ENCODE results near the gene MX1. TPM values are rescaled to one million over a fixed set of nuclear protein-coding genes. Genes with fewer than 3 reads are reported as not detected.

Gene MX1
- total and polyA plus RNA-seq, 2 donors (not counting 3 experiments of a cell fraction or from before 2014, with no cell fraction given): 5.9 to 25.1 TPM

DNA sequence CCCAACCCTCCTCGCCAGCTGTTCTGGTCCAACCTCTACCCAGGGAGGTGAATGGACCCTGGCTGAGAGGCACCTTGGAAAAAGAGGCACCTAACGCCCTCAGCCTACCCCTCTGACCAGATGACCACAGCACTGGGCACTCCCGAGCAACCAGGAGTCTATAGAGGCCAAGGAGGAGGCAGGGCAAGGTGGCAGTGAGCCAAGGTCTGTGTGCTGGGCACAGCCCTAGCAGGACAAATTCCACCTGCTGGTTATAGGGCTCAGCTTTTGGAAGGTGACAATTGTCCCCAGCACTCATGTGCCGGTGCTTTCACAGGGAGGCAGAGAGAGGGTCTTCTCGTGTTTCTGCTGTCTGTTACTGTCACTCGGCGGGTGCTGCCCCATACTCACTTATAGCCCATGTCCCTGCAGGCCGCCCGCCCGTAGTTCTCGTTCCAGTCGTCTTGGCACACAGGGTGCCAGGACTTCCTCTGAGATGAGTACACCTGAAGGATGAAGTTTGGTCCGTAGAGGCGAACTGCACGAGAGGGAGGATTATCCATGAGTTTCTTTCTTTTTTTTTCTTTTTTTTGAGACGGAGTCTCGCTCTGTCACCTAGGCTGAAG lies 54.1 kb downstream of the MX1 start:
- no peak overlapping the region for H3K27ac ChIP-seq (ENCODE audit: insufficient read depth, low read depth, low read length)
- FAIRE-seq (no peak), DNase-seq (ENCODE audit: low read depth, low spot score) (no peak)
- no peaks in the 10 kb centered on the region for H4K20me1 ChIP-seq (replicated peaks; ENCODE audit: control insufficient read depth, extremely low read depth, insufficient read depth, low read length)
- H3K9ac ChIP-seq (replicated peaks; ENCODE audit: extremely low read depth, insufficient read depth, low read length): no peak overlapping the region
- intact Hi-C loops (cut with micrococcal nuclease): no loop called here
- TF ChIP-seq JUN (IDR thresholded peaks at IDR 0.05; ENCODE audit: borderline replicate concordance, insufficient read depth, insufficient read length, low read depth): no peak
- no peak for TF ChIP-seq FOS (IDR thresholded peaks at IDR 0.05; ENCODE audit: borderline replicate concordance, insufficient read depth, low read length)
- TF ChIP-seq POLR2A (IDR thresholded peaks at IDR 0.05; ENCODE audit: low read depth, low read length): no peak
- TF ChIP-seq, protein P1, sequence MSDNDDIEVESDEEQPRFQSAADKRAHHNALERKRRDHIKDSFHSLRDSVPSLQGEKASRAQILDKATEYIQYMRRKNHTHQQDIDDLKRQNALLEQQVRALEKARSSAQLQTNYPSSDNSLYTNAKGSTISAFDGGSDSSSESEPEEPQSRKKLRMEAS (IDR thresholded peaks at IDR 0.05; ENCODE audit: insufficient read depth, insufficient read length): no peak
- TF ChIP-seq POLR2AphosphoS5 (IDR thresholded peaks at IDR 0.05; ENCODE audit: insufficient read depth, low read depth, low read length): no peak
- TF ChIP-seq, protein P2, sequence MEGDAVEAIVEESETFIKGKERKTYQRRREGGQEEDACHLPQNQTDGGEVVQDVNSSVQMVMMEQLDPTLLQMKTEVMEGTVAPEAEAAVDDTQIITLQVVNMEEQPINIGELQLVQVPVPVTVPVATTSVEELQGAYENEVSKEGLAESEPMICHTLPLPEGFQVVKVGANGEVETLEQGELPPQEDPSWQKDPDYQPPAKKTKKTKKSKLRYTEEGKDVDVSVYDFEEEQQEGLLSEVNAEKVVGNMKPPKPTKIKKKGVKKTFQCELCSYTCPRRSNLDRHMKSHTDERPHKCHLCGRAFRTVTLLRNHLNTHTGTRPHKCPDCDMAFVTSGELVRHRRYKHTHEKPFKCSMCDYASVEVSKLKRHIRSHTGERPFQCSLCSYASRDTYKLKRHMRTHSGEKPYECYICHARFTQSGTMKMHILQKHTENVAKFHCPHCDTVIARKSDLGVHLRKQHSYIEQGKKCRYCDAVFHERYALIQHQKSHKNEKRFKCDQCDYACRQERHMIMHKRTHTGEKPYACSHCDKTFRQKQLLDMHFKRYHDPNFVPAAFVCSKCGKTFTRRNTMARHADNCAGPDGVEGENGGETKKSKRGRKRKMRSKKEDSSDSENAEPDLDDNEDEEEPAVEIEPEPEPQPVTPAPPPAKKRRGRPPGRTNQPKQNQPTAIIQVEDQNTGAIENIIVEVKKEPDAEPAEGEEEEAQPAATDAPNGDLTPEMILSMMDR (IDR thresholded peaks at IDR 0.05; ENCODE audit: extremely low read depth in 1 of 2, insufficient read depth in 1 of 2, low read depth in 1 of 2, low read length in 2 of 2): no peak
- no peak for TF ChIP-seq MYC (IDR thresholded peaks at IDR 0.05; ENCODE audit: low read depth, low read length)
- TF ChIP-seq GATA2 (IDR thresholded peaks at IDR 0.05; ENCODE audit: insufficient read depth, insufficient read length, low read depth, low read length): no peak
- TF ChIP-seq EZH2 (IDR thresholded peaks at IDR 0.05; ENCODE audit: borderline replicate concordance, low read depth, low read length, severe bottlenecking): no peak
- H3K79me2 ChIP-seq (ENCODE audit: control insufficient read depth, insufficient read depth, low read length): no peaks in the 10 kb centered on the region
- no peaks in the 10 kb centered on the region for H3K9me3 ChIP-seq (replicated peaks; ENCODE audit: control insufficient read depth, insufficient read depth, low read length)
- dilution Hi-C loops (cut with MboI; ENCODE audit: extremely low pct_ligation_motif_present, low sequenced_read_pairs): no loop called here
- no peaks in the 10 kb centered on the region for H3K36me3 ChIP-seq (ENCODE audit: control insufficient read depth in 2 of 2, extremely low read depth in 1 of 2, insufficient read depth in 2 of 2, low read length in 2 of 2)
- H3K27me3 ChIP-seq (ENCODE audit: control insufficient read depth in 2 of 2, insufficient read depth in 2 of 2, low read length in 2 of 2): no peaks in the 10 kb centered on the region
- ChIA-PET POLR2A (no interaction called here), CTCF (interaction anchor here (1.8 kb wide), 1 partner anchor 20 kb away, joined by 4 read pairs; no protein-coding TSS in a partner anchor)
- H3K4me2 ChIP-seq (ENCODE audit: insufficient read depth, low read length): no peak overlapping the region
- no peaks in the 10 kb centered on the region for H3K4me1 ChIP-seq (ENCODE audit: control insufficient read depth, extremely low read depth, insufficient read depth, low read length)
- H2AFZ ChIP-seq (ENCODE audit: low read depth, low read length): no peak overlapping the region
- BruUV-seq (replicated peaks): no TSS peak
- no peak overlapping the region for H3K4me3 ChIP-seq (replicated peaks in 1 of 3; ENCODE audit: insufficient read depth in 1 of 3, low read depth in 1 of 3, low read length in 3 of 3)
- no peaks in the 10 kb centered on the region for H3K9me1 ChIP-seq (replicated peaks; ENCODE audit: control insufficient read depth, extremely low read depth, insufficient read depth, low read length)

Measured in endothelial cell of umbilical vein (primary cell).